Measurements from ENCODE around the gene TRAK2.

Gene TRAK2

GRCh38 chr2:201450954-201451291 is 335 bp downstream of the TRAK2 start:
- TF ChIP-seq, protein P1, sequence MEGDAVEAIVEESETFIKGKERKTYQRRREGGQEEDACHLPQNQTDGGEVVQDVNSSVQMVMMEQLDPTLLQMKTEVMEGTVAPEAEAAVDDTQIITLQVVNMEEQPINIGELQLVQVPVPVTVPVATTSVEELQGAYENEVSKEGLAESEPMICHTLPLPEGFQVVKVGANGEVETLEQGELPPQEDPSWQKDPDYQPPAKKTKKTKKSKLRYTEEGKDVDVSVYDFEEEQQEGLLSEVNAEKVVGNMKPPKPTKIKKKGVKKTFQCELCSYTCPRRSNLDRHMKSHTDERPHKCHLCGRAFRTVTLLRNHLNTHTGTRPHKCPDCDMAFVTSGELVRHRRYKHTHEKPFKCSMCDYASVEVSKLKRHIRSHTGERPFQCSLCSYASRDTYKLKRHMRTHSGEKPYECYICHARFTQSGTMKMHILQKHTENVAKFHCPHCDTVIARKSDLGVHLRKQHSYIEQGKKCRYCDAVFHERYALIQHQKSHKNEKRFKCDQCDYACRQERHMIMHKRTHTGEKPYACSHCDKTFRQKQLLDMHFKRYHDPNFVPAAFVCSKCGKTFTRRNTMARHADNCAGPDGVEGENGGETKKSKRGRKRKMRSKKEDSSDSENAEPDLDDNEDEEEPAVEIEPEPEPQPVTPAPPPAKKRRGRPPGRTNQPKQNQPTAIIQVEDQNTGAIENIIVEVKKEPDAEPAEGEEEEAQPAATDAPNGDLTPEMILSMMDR (IDR thresholded peaks at IDR 0.05; ENCODE audit: low read depth, low read length), result no peak
- in situ Hi-C loops (cut with HindIII; ENCODE audit: low sequenced_read_pairs), result no loop called here
- H3K4me3 ChIP-seq (ENCODE audit: low read depth, low read length), result peak overlapping the region; percentile 99
- peak; percentile 59 for DNase-seq (ENCODE audit: low read depth, low spot score)

GRCh38 chr2:201448701-201449100 is 2.6 kb downstream of the TRAK2 start:
- TF ChIP-seq, protein P1 (IDR thresholded peaks at IDR 0.05; ENCODE audit: low read depth, low read length), result no peak
- no peak overlapping the region for H3K4me3 ChIP-seq (ENCODE audit: low read depth, low read length)
- DNase-seq (ENCODE audit: low read depth, low spot score), result no peak
- in situ Hi-C loops (cut with HindIII; ENCODE audit: low sequenced_read_pairs), result no loop called here

- TF ChIP-seq, protein P1 (IDR thresholded peaks at IDR 0.05; ENCODE audit: low read depth, low read length), result no peak
- H3K4me3 ChIP-seq (ENCODE audit: low read depth, low read length), result no peak overlapping the region
- in situ Hi-C loops (cut with HindIII; ENCODE audit: low sequenced_read_pairs), result no loop called here
- no peak for DNase-seq (ENCODE audit: low read depth, low spot score)
These were observed 3.2 kb downstream of the TRAK2 start for GRCh38 chr2:201448061-201448460.

- in situ Hi-C loops (cut with HindIII; ENCODE audit: low sequenced_read_pairs), result no loop called here
- no peak for DNase-seq (ENCODE audit: low read depth, low spot score)
- H3K4me3 ChIP-seq (ENCODE audit: low read depth, low read length), result no peak overlapping the region
- TF ChIP-seq, protein P1 (IDR thresholded peaks at IDR 0.05; ENCODE audit: low read depth, low read length), result no peak
These were observed 4.2 kb downstream of the TRAK2 start for GRCh38 chr2:201447086-201447485.

DNA sequence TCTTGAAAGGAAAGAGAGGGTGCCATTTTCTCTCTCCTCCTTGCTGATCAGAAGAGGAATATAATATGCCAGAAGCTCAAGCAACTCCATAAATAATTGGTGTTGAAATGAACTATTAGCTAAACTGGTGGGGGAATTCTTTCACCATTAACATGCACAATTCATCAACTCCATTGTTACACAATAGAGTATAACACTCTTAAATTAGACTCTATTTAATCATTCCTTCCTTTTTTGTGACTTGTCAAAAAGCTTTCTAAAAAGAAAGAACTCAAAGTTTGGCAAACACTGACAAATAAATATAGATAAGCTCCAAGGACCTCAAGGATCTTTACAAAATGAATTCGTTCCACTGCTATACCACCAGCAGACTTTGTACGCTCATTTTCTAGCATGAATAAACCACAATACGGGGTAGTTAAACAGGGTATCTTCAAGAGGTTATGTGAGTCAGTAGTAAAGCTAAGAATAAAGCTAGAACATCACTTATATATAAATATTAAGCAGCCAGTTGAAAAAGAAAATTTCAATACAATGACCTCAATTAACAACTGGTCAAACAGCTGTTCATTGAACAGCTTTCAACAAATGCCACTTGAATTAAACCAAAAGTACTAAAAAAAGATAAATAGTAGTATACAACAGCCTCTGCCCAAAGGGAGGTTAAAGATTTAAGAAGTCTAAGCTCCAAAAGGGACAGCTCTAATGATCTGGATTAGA is 6.4 kb downstream of the TRAK2 start:
- in situ Hi-C loops (cut with HindIII; ENCODE audit: low sequenced_read_pairs), result no loop called here
- DNase-seq (ENCODE audit: low read depth, low spot score), result no peak
- no peak overlapping the region for H3K4me3 ChIP-seq (ENCODE audit: low read depth, low read length)
- TF ChIP-seq, protein P1 (IDR thresholded peaks at IDR 0.05; ENCODE audit: low read depth, low read length), result no peak

- DNase-seq (ENCODE audit: low read depth, low spot score), result no peak
- in situ Hi-C loops (cut with HindIII; ENCODE audit: low sequenced_read_pairs), result no loop called here
- H3K4me3 ChIP-seq (ENCODE audit: low read depth, low read length), result no peak overlapping the region
- TF ChIP-seq, protein P1 (IDR thresholded peaks at IDR 0.05; ENCODE audit: low read depth, low read length), result no peak
These were observed 9.8 kb downstream of the TRAK2 start for GRCh38 chr2:201441409-201441808.
